Measurements from ENCODE around the gene NXN. TPM values are rescaled to one million over a fixed set of nuclear protein-coding genes. Genes with fewer than 3 reads are reported as not detected.

NXN gene
- total RNA-seq, 1 experiment from 2014 or later, result not detected

GRCh38 chr17:784143-784542 is 195.4 kb downstream of the NXN start:
- Histone ChIP-seq H3K9me3 (ENCODE audit: low read length) (no peaks in the 10 kb centered on the region), H3K4me1 (ENCODE audit: low read length) (peaks cover 23% of the 10 kb centered on the region), H3K9ac (ENCODE audit: low read length) (no peak overlapping the region), H3K27ac (ENCODE audit: low read length) (no peak overlapping the region), H3K4me3 (ENCODE audit: low read length) (peak overlapping the region; percentile 98; the same call in 1 of the 2 replicates), H3K27me3 (ENCODE audit: low read length) (no peaks in the 10 kb centered on the region), H3K9me2 (replicated peaks; ENCODE audit: insufficient read depth, low read length) (no peaks in the 10 kb centered on the region), H3K36me3 (ENCODE audit: insufficient read depth, low read length) (peaks cover 23% of the 10 kb centered on the region; the same call in 1 of the 2 replicates), H3K79me2 (ENCODE audit: low read length) (peaks cover 67% of the 10 kb centered on the region), H2AFZ (ENCODE audit: low read length) (no peak overlapping the region), H4K20me1 (ENCODE audit: insufficient read depth, low read depth, low read length) (no peaks in the 10 kb centered on the region), H3K4me2 (ENCODE audit: low read depth, low read length, poor library complexity, severe bottlenecking) (peak overlapping the region; percentile 96)
- no peak for DNase-seq

- no peaks in the 10 kb centered on the region for H3K27me3 ChIP-seq (ENCODE audit: low read length)
- H3K9me3 ChIP-seq (ENCODE audit: low read length), result no peaks in the 10 kb centered on the region
Observed at GRCh38 chr17:781805-782731, 197.5 kb downstream of the NXN start, which contains the start of the genes GLOD4 and MRM3. TSS of gene GLOD4 (minus strand) at chr17:782280. CDS start at chr17:782255, 25 bp downstream. TSS of gene MRM3 (plus strand) at chr17:782353. CDS start at chr17:782379, 26 bp downstream.

GRCh38 chr17:778096-778495 is 201.5 kb downstream of the NXN start:
- Histone ChIP-seq H3K27me3 (ENCODE audit: low read length) (no peaks in the 10 kb centered on the region), H3K4me2 (ENCODE audit: low read depth, low read length, poor library complexity, severe bottlenecking) (no peak overlapping the region), H3K9ac (ENCODE audit: low read length) (no peak overlapping the region), H3K9me2 (replicated peaks; ENCODE audit: insufficient read depth, low read length) (no peaks in the 10 kb centered on the region), H3K36me3 (ENCODE audit: insufficient read depth, low read length) (peaks cover 40% of the 10 kb centered on the region), H3K4me1 (ENCODE audit: low read length) (peaks cover 10% of the 10 kb centered on the region), H2AFZ (ENCODE audit: low read length) (no peak overlapping the region), H3K9me3 (ENCODE audit: low read length) (no peaks in the 10 kb centered on the region), H3K4me3 (ENCODE audit: low read length) (no peak overlapping the region), H3K27ac (ENCODE audit: low read length) (no peak overlapping the region), H4K20me1 (ENCODE audit: insufficient read depth, low read depth, low read length) (no peaks in the 10 kb centered on the region), H3K79me2 (ENCODE audit: low read length) (peaks cover 64% of the 10 kb centered on the region)
- no peak for DNase-seq

More at GRCh38 chr17:781805-782731, 197.5 kb downstream of the NXN start, which contains the start of the genes GLOD4 and MRM3:
- Histone ChIP-seq H3K36me3 (ENCODE audit: insufficient read depth, low read length) (peaks cover 33% of the 10 kb centered on the region; the same call in 1 of the 2 replicates), H3K79me2 (ENCODE audit: low read length) (peaks cover 83% of the 10 kb centered on the region), H3K9ac (ENCODE audit: low read length) (peak within 1 kb of the TSS; percentile 92), H3K4me1 (ENCODE audit: low read length) (peaks cover 23% of the 10 kb centered on the region), H3K27ac (ENCODE audit: low read length) (peak within 1 kb of the TSS; percentile 10; the same call in 1 of the 2 replicates), H3K4me2 (ENCODE audit: low read depth, low read length, poor library complexity, severe bottlenecking) (peak within 1 kb of the TSS; percentile 96), H3K4me3 (ENCODE audit: low read length) (peak within 1 kb of the TSS; percentile 98), H4K20me1 (ENCODE audit: insufficient read depth, low read depth, low read length) (no peaks in the 10 kb centered on the region), H3K9me2 (replicated peaks; ENCODE audit: insufficient read depth, low read length) (no peaks in the 10 kb centered on the region), H2AFZ (ENCODE audit: low read length) (peak within 1 kb of the TSS; percentile 93)
- DNase-seq, result peak; percentile 97

- peaks cover 69% of the 10 kb centered on the region for H3K36me3 ChIP-seq (ENCODE audit: insufficient read depth, low read length)
- peaks cover 26% of the 10 kb centered on the region for H3K79me2 ChIP-seq (ENCODE audit: low read length)
- no peak overlapping the region for H3K4me3 ChIP-seq (ENCODE audit: low read length)
- H3K27ac ChIP-seq (ENCODE audit: low read length), result no peak overlapping the region
- no peaks in the 10 kb centered on the region for H3K9me2 ChIP-seq (replicated peaks; ENCODE audit: insufficient read depth, low read length)
- DNase-seq, result no peak
- no peak overlapping the region for H3K9ac ChIP-seq (ENCODE audit: low read length)
- no peaks in the 10 kb centered on the region; the same call in 1 of the 2 replicates for H4K20me1 ChIP-seq (ENCODE audit: insufficient read depth, low read depth, low read length)
- no peak overlapping the region for H2AFZ ChIP-seq (ENCODE audit: low read length)
- H3K9me3 ChIP-seq (ENCODE audit: low read length), result no peaks in the 10 kb centered on the region
- H3K4me1 ChIP-seq (ENCODE audit: low read length), result no peaks in the 10 kb centered on the region
- no peak overlapping the region for H3K4me2 ChIP-seq (ENCODE audit: low read depth, low read length, poor library complexity, severe bottlenecking)
- H3K27me3 ChIP-seq (ENCODE audit: low read length), result no peaks in the 10 kb centered on the region
Observed at GRCh38 chr17:774313-774584, 205.3 kb downstream of the NXN start.

- no peak overlapping the region for H3K4me3 ChIP-seq (ENCODE audit: low read length)
- peaks cover 66% of the 10 kb centered on the region for H3K36me3 ChIP-seq (ENCODE audit: insufficient read depth, low read length)
- no peaks in the 10 kb centered on the region for H3K27me3 ChIP-seq (ENCODE audit: low read length)
- H3K79me2 ChIP-seq (ENCODE audit: low read length), result peaks cover 23% of the 10 kb centered on the region
- no peak overlapping the region for H3K4me2 ChIP-seq (ENCODE audit: low read depth, low read length, poor library complexity, severe bottlenecking)
- H4K20me1 ChIP-seq (ENCODE audit: insufficient read depth, low read depth, low read length), result no peaks in the 10 kb centered on the region; the same call in 1 of the 2 replicates
- no peaks in the 10 kb centered on the region for H3K9me3 ChIP-seq (ENCODE audit: low read length)
- H3K9me2 ChIP-seq (replicated peaks; ENCODE audit: insufficient read depth, low read length), result no peaks in the 10 kb centered on the region
- H2AFZ ChIP-seq (ENCODE audit: low read length), result no peak overlapping the region
- H3K9ac ChIP-seq (ENCODE audit: low read length), result no peak overlapping the region
- no peaks in the 10 kb centered on the region for H3K4me1 ChIP-seq (ENCODE audit: low read length)
- DNase-seq, result no peak
- H3K27ac ChIP-seq (ENCODE audit: low read length), result no peak overlapping the region
Observed at GRCh38 chr17:773467-774312, 205.9 kb downstream of the NXN start.

- Histone ChIP-seq H3K4me2 (ENCODE audit: low read depth, low read length, poor library complexity, severe bottlenecking) (no peak overlapping the region), H3K9ac (ENCODE audit: low read length) (no peak overlapping the region), H4K20me1 (ENCODE audit: insufficient read depth, low read depth, low read length) (no peaks in the 10 kb centered on the region; the same call in 1 of the 2 replicates), H3K9me3 (ENCODE audit: low read length) (no peaks in the 10 kb centered on the region), H3K4me1 (ENCODE audit: low read length) (no peaks in the 10 kb centered on the region), H3K9me2 (replicated peaks; ENCODE audit: insufficient read depth, low read length) (no peaks in the 10 kb centered on the region), H3K36me3 (ENCODE audit: insufficient read depth, low read length) (peaks cover 59% of the 10 kb centered on the region), H3K27ac (ENCODE audit: low read length) (no peak overlapping the region), H3K4me3 (ENCODE audit: low read length) (no peak overlapping the region), H3K79me2 (ENCODE audit: low read length) (peaks cover 16% of the 10 kb centered on the region; the same call in 1 of the 2 replicates), H3K27me3 (ENCODE audit: low read length) (no peaks in the 10 kb centered on the region), H2AFZ (ENCODE audit: low read length) (no peak overlapping the region)
- DNase-seq, result no peak
Observed at GRCh38 chr17:773016-773415, 206.6 kb downstream of the NXN start.

GRCh38 chr17:767076-767475 is 212.5 kb downstream of the NXN start:
- Histone ChIP-seq H3K9me3 (ENCODE audit: low read length) (no peaks in the 10 kb centered on the region), H3K79me2 (ENCODE audit: low read length) (no peaks in the 10 kb centered on the region), H3K36me3 (ENCODE audit: insufficient read depth, low read length) (peaks cover 40% of the 10 kb centered on the region; the same call in 1 of the 2 replicates), H3K9me2 (replicated peaks; ENCODE audit: insufficient read depth, low read length) (no peaks in the 10 kb centered on the region), H3K4me1 (ENCODE audit: low read length) (no peaks in the 10 kb centered on the region), H3K27me3 (ENCODE audit: low read length) (no peaks in the 10 kb centered on the region), H3K27ac (ENCODE audit: low read length) (no peak overlapping the region), H3K4me3 (ENCODE audit: low read length) (no peak overlapping the region), H4K20me1 (ENCODE audit: insufficient read depth, low read depth, low read length) (no peaks in the 10 kb centered on the region), H2AFZ (ENCODE audit: low read length) (no peak overlapping the region), H3K9ac (ENCODE audit: low read length) (no peak overlapping the region), H3K4me2 (ENCODE audit: low read depth, low read length, poor library complexity, severe bottlenecking) (no peak overlapping the region)
- DNase-seq, result no peak

GRCh38 chr17:760371-760770 is 219.2 kb downstream of the NXN start:
- Histone ChIP-seq H3K79me2 (ENCODE audit: low read length) (no peaks in the 10 kb centered on the region), H3K9me2 (replicated peaks; ENCODE audit: insufficient read depth, low read length) (no peaks in the 10 kb centered on the region), H3K9ac (ENCODE audit: low read length) (no peak overlapping the region), H3K27me3 (ENCODE audit: low read length) (no peaks in the 10 kb centered on the region), H3K4me2 (ENCODE audit: low read depth, low read length, poor library complexity, severe bottlenecking) (no peak overlapping the region), H2AFZ (ENCODE audit: low read length) (no peak overlapping the region), H4K20me1 (ENCODE audit: insufficient read depth, low read depth, low read length) (no peaks in the 10 kb centered on the region), H3K9me3 (ENCODE audit: low read length) (no peaks in the 10 kb centered on the region), H3K4me3 (ENCODE audit: low read length) (no peak overlapping the region), H3K27ac (ENCODE audit: low read length) (no peak overlapping the region), H3K36me3 (ENCODE audit: insufficient read depth, low read length) (peaks cover 37% of the 10 kb centered on the region; the same call in 1 of the 2 replicates), H3K4me1 (ENCODE audit: low read length) (no peaks in the 10 kb centered on the region)
- DNase-seq, result no peak
